Myocyte (in vitro differentiated cells): ENCODE results near the gene ST6GAL1. TPM values are rescaled to one million over a fixed set of nuclear protein-coding genes. Genes with fewer than 3 reads are reported as not detected.
"Not testable (repeated sequence)": the region's sequence is repeated elsewhere in the genome, so short reads cannot be mapped to it uniquely, and the experiment has no call there.

Source experiments
- DNase-seq: peaks from one replicate; pipeline ENCODE4 v3.0.0-alpha.2; 2012; ENCODE audit warnings: low read depth
- total RNA-seq: library from RNA; depleted of rRNA; stranded (reverse); fragments of >200 nt; gene quantifications from 2 replicates; pipeline ENCODE4 v1.2.3, GENCODE V29; 2014

ST6GAL1 gene
- total RNA-seq, 1 donor from 2014 or later: 11.1 TPM

DNA sequence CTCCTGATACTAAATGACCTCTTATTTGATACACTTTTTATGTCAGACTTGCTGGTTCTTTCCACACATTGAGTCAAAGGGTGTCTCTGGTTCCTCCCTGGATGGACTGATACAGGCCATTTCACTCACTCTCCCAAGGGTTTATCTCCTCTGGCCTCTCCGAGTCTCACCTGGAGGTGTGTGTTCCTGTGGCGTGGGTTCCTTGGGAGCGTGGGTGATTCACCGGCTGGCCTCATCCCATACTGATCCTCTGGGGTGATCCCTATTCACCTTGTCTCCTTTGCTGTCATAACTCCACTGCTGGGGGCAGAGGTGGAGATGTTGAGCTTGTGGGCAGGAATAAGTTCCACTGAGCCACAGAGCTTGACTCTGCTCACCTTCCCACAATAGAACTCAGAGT is 61.1 kb downstream of the ST6GAL1 start:
- no peak for DNase-seq

DNA sequence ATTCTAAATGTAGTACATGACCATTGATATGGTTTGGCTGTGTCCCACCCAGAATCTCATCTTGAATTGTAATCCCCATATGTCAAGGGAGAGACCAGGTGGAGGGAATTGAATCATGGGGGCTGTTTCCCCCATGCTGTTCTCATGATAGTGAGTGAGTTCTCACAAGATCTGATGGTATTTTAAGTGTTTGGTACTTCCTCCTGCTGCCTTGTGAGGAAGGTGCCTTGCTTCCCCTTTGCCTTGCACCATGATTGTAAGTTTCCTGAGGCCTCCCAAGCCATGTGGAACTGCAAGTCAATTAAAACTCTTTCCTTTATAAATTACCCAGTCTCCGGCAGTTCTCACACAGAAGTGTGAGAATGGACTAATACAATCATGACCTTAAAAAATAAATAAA is 61.8 kb downstream of the ST6GAL1 start:
- DNase-seq: not testable (repeated sequence)

DNA sequence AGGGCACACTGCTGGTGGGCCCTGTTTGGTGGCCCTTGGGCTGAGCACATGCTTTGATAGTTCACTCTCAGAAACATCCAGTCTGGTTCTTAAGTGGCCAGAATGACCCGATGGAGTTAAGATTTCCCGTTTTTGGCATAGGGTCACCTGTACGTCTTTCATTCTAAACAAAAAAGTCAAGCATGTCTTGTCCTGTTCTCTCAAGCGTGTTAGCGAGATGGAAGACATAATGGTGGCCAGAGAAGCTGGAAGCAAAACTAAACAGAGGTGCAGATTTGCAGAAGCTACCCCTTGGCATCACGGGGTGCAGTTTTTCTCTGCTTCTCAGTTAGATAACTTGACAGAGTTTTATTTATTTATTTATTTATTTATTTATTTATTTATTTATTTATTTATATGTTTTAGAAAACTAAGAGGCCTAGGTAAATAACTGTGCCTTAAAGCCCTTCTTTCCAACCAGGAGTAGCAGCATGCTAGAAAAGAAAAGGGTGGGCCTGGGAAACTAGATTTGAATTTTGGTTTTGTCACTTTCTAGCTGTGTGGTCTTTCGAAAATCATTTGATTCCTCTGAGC is 63.0 kb downstream of the ST6GAL1 start:
- DNase-seq: no peak

DNA sequence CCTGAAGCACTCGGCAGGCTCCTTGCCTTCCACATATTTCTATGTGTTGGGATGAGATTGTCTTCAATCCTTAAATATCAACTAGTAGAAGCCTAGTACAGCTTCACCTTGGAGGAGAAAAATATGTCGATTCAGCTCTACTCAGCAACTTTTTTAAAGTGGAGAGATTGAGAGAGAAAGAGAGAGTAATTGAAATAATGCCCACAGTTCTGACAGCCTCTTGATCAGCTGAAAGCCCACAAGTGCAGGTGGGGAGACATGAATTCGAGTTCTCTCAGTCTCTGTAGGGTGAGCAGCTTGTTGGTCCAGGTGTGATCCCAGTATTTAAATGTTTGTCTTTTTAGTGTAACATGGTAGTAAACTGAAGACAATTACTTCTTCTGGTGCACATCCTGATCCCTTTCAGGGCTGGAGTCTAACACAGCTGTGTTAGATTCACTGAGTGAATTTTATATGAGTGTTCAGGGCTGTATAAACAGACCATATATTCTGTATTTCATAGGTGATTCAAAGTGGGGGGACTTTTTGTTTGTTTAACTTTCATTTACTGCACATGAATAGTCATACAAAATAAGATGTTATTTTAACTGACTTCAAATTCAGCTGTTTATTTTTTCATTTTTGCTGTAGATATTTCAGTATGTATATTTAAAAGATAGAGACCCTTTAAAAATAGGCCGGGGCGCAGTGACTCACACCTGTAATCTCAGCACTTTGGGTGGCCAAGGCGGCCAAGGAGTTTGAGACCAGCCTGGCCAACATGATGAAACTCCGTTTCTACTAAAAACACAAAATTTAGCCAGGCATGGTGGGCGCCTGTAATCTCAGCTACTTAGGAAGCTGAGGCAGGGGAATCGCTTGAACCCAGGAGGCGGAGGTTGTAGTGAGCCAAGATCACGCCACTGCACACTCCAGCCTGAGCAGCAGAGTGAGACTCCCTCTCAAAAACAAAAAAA is 64.0 kb downstream of the ST6GAL1 start:
- DNase-seq: no peak

DNA sequence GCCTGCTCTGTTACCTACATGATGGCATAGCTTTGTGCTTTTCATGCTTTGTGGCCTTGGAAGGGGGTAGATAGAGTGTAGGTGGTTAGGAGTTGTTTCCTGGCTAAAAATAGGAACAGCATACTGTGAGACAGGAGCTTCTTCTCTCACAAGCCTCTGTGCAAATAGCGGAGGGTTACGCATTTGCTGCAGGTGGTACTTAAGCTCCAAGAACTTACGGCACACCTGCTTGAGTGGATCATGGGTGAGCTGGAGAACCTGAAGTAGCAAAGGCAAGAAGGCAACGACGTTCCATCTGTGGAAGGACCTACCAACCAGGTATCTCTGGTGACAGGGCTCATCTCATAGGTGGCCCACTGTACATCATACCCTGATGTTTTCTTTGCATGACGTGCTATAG is 66.0 kb downstream of the ST6GAL1 start:
- DNase-seq: no peak

DNA sequence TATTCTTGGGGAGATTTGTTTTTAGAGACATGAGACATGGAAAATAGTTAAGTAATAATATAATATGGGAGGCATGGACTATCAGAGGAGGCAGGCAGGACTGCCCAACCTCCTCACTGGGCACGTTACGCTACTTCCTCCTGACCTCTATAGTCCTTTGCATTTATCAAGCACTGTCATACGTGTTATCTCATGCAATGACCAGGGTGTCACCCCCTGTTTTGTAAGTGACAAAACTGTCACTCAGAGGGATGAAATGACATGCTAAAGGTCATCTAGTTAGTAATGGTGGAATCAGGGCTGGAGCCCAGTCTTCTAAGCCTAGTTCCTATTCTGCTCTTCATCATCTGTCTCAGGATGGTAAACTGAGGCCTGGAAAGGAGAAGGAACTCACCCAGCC is 66.7 kb downstream of the ST6GAL1 start:
- no peak for DNase-seq

DNA sequence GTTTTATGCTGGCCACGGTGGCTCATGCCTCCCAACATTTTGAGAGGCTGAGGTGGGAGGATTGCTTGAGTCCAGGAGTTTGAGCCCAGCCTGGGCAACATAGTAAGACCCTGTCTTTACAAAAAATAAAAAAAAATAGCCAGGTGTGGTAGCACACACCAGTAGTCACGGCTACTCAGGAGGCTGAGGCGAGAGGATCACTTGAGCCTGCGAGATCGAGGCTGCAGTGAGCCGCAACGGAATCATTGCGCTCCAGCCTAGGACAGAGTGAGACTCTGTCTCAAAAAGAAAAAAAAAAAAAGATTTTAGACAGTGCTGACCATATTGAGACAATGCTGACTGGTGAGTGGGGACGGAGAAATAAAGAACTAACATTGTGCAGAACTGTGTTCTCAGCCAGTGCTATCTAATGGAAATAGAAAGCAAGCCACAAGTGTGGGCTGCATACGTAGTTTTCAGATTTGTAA is 67.2 kb downstream of the ST6GAL1 start:
- no peak for DNase-seq

DNA sequence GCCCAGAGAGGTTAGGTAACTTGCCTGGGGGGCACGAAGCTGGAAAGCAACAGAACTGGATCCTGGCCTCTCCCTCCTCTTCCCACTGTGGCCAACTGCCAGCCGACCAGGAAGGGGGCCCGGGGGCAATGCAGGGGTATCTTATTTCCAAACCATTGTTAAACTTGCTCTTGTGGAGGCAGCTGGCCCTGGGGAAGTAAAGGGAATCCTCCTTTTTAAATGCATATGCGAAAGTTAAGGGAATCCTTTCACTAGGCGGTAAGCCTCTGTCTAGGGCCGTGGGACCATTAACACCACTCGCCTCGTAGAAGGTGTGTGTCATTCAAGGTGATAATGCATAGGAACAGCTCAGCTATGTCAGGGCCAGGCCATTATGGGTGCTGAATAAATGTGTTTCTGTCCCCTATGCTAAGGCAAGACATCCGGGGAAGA is 68.6 kb downstream of the ST6GAL1 start:
- DNase-seq: no peak

DNA sequence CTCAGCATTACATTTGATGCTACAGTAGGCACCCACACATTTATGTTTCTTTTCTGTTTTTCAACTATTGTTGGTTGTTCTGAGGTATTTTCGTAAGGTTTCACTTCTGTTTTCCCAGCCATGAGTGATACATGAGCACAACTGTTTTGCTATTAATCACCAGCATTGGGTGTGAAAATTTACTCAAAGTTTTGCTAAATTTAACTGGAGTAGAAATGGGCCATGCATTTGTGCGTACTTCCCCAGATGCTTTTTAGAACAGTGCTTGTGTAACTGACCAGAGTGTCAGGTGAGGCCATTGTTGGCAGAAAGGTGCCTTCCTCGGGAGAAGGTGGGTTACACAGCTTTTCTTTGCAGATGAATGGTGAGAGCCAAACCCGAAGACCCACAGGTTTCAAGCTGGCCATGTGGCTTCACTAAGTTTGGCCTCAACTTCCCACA is 70.4 kb downstream of the ST6GAL1 start:
- no peak for DNase-seq

DNA sequence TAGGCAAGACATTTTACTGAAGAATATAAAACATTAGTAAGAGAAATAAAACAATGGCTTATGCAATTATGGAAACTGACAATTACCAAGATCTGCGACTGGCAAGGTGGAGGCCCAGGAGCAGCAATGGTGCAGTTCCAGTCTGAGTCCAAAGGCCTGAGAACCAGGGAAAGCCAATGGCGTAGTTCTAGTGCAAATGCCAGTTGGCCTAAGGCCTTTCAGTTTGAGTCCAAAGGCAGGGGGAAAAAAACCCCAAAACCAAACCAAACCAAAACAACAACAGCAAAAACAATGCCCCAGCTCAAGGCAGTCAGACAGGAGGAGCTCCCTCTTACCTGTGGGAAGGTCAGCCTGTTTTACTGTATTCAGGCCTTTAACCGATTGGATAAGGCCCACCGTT is 72.6 kb downstream of the ST6GAL1 start:
- no peak for DNase-seq

DNA sequence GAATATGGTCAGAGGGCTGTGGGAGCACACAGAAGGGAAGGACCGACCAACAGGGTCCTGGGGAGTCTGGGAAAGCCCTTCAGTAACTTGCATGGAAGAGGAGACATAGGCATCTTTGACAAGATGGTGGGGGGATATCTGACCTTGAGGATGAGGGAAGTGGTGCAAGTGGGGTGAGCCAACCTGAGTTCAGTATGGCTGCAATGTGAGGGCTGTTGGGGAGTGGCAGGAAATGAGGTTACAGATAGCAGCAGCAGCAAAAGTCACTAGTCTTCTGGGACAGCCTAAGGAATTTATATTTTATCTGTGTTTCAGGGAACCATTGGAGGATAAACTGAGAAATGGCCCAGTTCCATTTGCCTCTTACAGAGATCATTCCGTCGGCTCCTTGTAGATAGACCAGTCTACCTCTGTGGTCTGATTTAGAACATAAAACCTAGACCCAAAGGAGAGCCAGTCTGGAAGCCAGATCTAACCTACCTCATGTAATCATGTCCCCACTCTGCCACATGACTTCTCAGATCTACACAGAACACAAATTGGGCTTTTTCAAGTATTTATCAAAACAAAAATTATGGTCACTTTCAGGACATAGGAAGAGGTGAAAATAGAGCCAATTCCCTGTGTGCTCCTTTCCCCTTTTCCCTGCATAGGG is 75.6 kb downstream of the ST6GAL1 start:
- DNase-seq: no peak

DNA sequence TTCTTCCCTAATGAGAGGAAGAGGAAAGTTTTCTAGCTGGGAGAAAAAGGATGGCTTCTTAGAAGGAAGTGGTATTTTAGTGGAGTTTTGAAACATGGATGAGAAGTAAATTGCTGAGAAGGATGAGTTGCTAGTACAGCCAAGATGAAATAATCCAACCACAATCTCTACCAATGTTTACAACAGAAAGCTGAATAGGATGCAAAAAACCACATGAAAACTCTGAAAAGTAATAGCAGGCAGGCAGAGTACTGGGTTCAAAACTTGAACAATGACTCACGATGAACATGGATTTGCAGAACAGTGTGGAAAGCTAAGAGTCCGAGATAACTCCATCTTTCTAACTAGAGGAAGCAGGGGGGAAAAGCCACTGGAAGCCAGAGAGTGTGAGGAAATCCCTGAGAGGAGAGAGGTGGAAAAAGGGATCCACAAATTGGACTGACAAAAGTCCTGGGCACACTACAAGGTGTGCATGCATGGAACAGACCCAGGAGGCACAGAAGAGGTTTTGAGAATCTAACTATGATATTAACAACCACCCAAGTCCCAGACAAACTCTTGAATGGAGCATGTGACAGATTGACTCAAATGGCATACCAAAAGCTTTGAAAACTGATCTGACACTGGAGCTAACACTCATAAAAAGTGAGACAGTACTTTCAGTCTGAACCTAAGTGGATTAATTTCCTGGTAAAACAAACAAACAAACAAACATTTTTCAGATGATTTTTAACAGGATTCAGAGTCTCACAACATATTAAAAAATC is 76.7 kb downstream of the ST6GAL1 start:
- no peak for DNase-seq

DNA sequence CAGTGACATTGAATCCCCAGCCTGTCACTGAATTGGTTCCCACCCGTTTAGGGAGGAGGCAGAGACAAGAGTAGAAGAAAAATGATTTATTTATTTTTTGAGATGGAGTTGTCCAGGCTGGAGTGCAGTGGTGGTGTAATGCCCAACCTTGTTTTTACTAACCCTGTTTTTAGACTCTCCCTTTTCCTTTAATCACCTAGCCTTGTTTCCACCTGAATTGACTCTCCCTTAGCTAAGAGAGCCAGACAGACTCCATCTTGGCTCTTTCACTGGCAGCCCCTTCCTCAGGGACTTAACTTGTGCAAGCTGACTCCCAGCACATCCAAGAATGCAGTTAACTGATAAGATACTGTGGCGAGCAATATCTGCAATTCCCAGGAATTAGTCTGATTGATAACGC is 80.1 kb downstream of the ST6GAL1 start:
- not testable (repeated sequence) for DNase-seq

DNA sequence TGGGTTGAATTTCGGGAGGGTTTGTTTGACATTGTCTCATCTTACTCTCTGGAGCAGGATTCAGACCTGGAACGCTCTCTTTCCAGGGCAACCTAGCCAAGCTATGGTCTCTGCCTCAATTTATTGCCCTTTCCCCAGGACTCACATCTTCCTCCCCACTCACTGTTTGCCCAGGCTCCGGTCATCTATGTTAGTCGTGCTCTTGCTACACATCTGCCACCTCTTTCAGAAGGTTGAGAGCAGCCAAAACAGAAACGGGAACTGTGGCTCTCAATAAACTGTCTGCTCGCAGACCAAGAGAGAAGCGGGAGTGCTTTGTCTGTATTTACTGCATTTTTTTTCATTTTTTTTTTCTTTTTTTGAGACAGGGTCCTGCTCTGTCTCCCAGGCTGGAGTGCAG is 81.6 kb downstream of the ST6GAL1 start:
- DNase-seq: no peak

DNA sequence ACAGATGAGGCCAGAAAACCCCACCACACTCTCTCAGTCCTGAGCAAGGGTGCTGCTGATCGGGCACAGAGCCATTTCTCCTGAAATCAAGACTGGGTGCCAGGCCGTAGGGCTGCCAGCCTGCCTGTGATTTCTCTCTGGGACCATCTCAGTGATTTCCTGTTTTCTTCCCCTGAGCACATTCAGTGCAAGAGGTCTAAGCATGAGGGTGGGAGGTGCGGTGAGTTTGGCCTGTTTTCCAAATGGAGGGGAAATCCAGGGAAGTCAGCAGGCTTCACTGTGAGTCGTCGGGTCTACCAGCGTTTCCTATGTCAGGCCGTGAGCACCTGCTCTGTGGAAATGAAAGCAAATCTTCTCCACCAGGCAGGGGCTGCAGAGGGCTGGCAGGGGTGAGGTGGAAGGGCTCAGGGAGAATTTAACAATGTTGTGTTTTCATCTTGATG is 82.3 kb downstream of the ST6GAL1 start:
- DNase-seq: peak; percentile 18

DNA sequence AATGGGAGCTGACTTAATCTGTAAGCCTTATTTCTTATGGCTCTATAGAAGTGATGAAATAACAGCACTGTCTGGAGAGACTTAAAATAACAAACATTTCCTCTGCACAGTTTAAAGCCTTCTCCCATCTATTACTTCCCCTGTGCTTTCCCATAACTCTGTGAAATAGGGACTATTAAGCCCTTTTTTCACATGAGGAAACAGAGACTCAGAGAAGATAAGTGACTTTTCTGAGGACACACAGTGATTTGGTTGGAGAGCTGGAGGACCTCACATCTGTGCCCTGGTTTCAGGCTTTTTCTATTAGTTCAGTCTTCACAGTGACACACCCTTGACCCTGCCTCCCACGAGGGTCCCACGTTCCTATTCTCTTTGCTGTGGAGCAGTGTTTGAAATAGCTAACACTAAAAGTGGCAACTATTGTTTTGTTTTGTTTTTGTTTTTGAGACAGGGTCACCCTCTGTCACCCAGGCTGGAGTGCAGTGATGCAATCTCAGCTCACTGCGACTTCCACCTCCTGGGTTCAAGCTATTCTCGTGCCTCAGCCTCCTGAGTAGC is 82.9 kb downstream of the ST6GAL1 start:
- no peak for DNase-seq

DNA sequence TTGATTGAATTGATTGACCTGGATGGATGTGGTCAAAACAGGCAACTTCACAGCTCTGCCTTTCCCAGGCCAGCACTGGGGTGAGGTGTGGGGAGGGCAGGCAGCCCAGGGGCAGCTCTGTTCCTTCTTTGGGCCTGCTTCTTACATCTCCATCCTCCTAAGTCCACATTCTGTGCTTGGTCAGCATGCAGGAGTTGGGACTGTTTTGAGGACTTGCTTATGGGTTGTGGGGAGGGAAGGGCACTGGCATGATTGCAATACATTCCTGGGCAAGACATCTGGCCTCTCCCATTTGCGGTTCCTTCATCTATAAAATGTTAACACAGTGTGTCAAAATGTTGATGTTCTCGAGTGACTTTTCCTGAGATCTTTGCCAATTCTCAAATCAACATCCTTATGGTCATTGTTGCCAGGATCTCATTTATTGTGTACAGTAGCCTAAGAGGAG is 84.1 kb downstream of the ST6GAL1 start:
- DNase-seq: peak; percentile 8

DNA sequence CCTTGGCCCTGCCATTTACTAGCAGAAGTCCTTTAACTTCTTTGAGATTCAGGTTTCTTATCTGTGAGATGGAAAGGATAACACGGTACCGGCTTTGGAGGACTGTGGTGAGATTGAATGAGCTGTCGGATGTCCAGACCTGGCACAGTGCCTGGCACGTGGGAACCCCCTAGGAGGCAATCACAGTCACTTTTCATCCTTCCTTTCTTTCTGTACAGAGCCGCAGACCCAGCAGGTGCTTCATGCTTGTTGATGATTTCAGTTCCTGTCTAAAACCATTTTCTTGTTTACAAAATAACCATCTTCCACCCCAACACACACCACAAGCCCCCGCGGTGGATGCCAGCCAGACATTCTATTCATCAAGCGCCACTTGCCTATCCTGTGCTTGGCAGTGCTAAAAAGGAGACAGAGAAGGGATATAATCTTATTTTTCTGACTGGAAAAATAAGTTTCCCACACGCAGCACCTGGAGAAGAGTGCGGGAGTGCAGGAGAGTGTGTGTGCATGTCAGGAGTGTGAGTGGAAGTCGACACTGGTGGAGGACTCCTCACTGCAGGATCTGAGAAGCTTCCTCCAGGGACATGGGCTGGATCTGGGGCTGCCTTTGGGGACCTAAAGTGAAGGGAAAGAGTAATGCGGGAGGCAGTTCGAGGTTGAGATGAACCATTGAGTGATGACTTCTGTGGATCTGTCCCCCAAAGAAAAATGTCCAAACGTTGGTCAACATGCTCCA is 85.7 kb downstream of the ST6GAL1 start:
- DNase-seq: no peak

DNA sequence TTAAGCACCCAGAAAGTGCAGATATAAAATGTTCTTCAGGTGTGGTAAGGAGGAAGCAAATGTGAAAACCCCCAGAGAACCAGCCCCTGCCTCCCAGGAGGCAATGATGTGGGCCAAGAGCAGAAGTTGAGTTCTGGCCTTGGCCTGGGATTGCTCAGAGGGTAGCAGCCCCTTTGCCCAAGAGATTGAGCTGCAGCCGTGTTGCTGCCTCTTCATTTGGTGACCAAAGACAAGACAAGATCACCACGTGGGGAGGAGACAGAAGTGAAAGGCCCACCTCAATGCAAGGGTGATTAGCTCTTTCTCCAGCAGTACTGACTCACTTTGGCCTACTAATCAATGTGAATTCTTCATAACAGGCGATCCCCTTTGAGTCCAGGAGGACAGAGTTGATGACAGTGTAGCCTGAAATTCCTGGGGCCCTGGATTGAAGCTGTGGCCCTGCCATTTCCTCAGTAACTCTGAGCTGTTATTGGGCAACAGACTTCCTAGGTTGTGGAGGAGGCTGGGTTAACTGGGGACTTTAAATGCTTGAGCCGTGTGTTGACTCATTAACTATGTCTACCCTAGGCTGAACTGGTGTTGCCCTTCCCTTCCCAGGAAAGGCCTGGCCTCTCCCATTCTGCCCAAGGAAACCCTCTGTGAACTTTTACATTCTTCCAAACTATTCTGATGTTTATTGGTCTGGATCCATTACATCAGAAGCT is 86.5 kb downstream of the ST6GAL1 start:
- DNase-seq: no peak
